PC-9 (cell line): ENCODE results near the gene BLOC1S2.

Experiments used
- EZH2 ChIP-seq: fragments of 200-600 bp; sonication (generic); IDR thresholded peaks from 2 replicates; pipeline ENCODE4 v1.8.0; 2017; ENCODE audit warnings: antibody characterized with exemption, low read depth
- TF ChIP-seq, protein P1 (sequence below): fragments of 200-600 bp; sonication (generic); conservative IDR thresholded peaks from 2 replicates; pipeline ENCODE4 v1.6.1; 2017; ENCODE audit warnings: mixed run types, antibody characterized with exemption, mild to moderate bottlenecking, moderate library complexity

- TF ChIP-seq, protein P1, sequence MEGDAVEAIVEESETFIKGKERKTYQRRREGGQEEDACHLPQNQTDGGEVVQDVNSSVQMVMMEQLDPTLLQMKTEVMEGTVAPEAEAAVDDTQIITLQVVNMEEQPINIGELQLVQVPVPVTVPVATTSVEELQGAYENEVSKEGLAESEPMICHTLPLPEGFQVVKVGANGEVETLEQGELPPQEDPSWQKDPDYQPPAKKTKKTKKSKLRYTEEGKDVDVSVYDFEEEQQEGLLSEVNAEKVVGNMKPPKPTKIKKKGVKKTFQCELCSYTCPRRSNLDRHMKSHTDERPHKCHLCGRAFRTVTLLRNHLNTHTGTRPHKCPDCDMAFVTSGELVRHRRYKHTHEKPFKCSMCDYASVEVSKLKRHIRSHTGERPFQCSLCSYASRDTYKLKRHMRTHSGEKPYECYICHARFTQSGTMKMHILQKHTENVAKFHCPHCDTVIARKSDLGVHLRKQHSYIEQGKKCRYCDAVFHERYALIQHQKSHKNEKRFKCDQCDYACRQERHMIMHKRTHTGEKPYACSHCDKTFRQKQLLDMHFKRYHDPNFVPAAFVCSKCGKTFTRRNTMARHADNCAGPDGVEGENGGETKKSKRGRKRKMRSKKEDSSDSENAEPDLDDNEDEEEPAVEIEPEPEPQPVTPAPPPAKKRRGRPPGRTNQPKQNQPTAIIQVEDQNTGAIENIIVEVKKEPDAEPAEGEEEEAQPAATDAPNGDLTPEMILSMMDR: no peak
- no peak for TF ChIP-seq EZH2
Observed at GRCh38 chr10:100327007-100327717, 40.7 kb upstream of the BLOC1S2 start.
